Liver (tissue), 9 donors: ENCODE measurements around the gene MEG3. TPM values are rescaled to one million over a fixed set of nuclear protein-coding genes. Genes with fewer than 3 reads are reported as not detected.

Experiments
- DNase-seq: peaks from one replicate; pipeline ENCODE4 v3.0.0-alpha.2; 2017; ENCODE audit warnings: low spot score
- H3K27ac ChIP-seq, 2 donors: one replicate each; pipeline ENCODE4 v1.7.0; 2013; ENCODE audit warnings: inconsistent platforms in 2 of 2, low read length in 2 of 2, control low read depth in 1 of 2, low read depth in 1 of 2, mild to moderate bottlenecking in 1 of 2
- H3K27me3 ChIP-seq, 4 donors: one replicate each; pipeline versions ENCODE4 v1.6.1 to v1.7.0; 2013; ENCODE audit warnings: low read length in 3 of 4, inconsistent platforms in 1 of 4, mild to moderate bottlenecking in 1 of 4, moderate library complexity in 1 of 4; ENCODE audit not compliant: control insufficient read depth in 4 of 4, insufficient read depth in 4 of 4
- H3K36me3 ChIP-seq, 4 donors: one replicate each; pipeline versions ENCODE4 v1.6.1 to v1.7.0; 2013; ENCODE audit warnings: low read length in 3 of 4, mild to moderate bottlenecking in 3 of 4, low read depth in 1 of 4, moderate library complexity in 1 of 4; ENCODE audit not compliant: control insufficient read depth in 4 of 4, insufficient read depth in 3 of 4
- H3K4me1 ChIP-seq, 4 donors: one replicate each; pipeline versions ENCODE4 v1.6.1 to v1.7.0; 2013; ENCODE audit warnings: low read length in 3 of 4, mild to moderate bottlenecking in 3 of 4, moderate library complexity in 1 of 4; ENCODE audit not compliant: control insufficient read depth in 4 of 4, insufficient read depth in 4 of 4
- H3K4me3 ChIP-seq, 3 donors: one replicate each; pipeline versions ENCODE4 v1.6.1 to v1.7.0; 2013; ENCODE audit warnings: low read length in 3 of 3, control low read depth in 1 of 3, low read depth in 1 of 3, mild to moderate bottlenecking in 1 of 3
- H3K9ac ChIP-seq, 2 donors: one replicate each; pipeline ENCODE4 v1.7.0; 2013; ENCODE audit warnings: low read length in 2 of 2, mild to moderate bottlenecking in 2 of 2, moderate library complexity in 2 of 2, control low read depth in 1 of 2, low read depth in 1 of 2
- H3K9me3 ChIP-seq, 4 donors: one replicate each; pipeline versions ENCODE4 v1.6.1 to v1.7.0; 2013; ENCODE audit warnings: low read length in 3 of 4; ENCODE audit not compliant: control insufficient read depth in 4 of 4
- FOXA1 ChIP-seq: IDR thresholded peaks from 2 replicates; pipeline ENCODE4 v1.6.1; 2016; ENCODE audit warnings: antibody characterized with exemption
- GABPA ChIP-seq, 2 donors: IDR thresholded peaks in 1 of 2; conservative IDR thresholded peaks in 1 of 2; 2 replicates each; pipeline ENCODE4 v1.6.1; 2016; ENCODE audit warnings: antibody characterized with exemption in 2 of 2, mild to moderate bottlenecking in 1 of 2, moderate library complexity in 1 of 2
- HNF4G ChIP-seq: IDR thresholded peaks from 2 replicates; pipeline ENCODE4 v1.6.1; 2016; ENCODE audit warnings: antibody characterized with exemption
- JUND ChIP-seq, 2 donors: IDR thresholded peaks; 2 replicates each; pipeline ENCODE4 v1.6.1; 2016; ENCODE audit warnings: antibody characterized with exemption in 2 of 2
- NR2F2 ChIP-seq: IDR thresholded peaks from 2 replicates; pipeline ENCODE4 v1.6.1; 2016; ENCODE audit warnings: antibody characterized with exemption
- SP1 ChIP-seq: IDR thresholded peaks from 2 replicates; pipeline ENCODE4 v1.6.1; 2018; ENCODE audit warnings: antibody characterized with exemption, mild to moderate bottlenecking
- TAF1 ChIP-seq: conservative IDR thresholded peaks from 2 replicates; pipeline ENCODE4 v1.6.1; 2016; ENCODE audit warnings: antibody characterized with exemption, mild to moderate bottlenecking
- YY1 ChIP-seq: IDR thresholded peaks from 2 replicates; pipeline ENCODE4 v1.6.1; 2016; ENCODE audit warnings: antibody characterized with exemption, mild to moderate bottlenecking
- WGBS: extraction: QIAGEN DNeasy Blood & Tissue Kit; methylation state at CpG from one replicate; pipeline ENCODE4 v1.1.7; 2013; 5-methylcytosine and 5-hydroxymethylcytosine counted together
- polyA plus RNA-seq, 2 donors: library from polyadenylated mRNA; stranded (reverse) in 1 of 2; unstranded in 1 of 2; fragments of 200-250 nt in 1 of 2; fragments of >200 nt in 1 of 2; fragmentation: Nextera tagmentation in 1 of 2; extraction: Ambion mirVana in 1 of 2; gene quantifications; one replicate each; pipeline versions ENCODE4 v1.2.1 to v1.2.3, GENCODE V29; 2013 to 2015
- total RNA-seq, 2 donors: library from RNA; depleted of rRNA; stranded (reverse); fragments of >200 nt; gene quantifications; one replicate each; pipeline ENCODE4 v1.2.3, GENCODE V29; 2014
- TF ChIP-seq, protein P1 (sequence below): IDR thresholded peaks from 2 replicates; pipeline ENCODE4 v1.6.1; 2016; ENCODE audit warnings: antibody characterized with exemption
- TF ChIP-seq, protein P2 (sequence below): fragments of 150-350 bp; IDR thresholded peaks from 2 replicates; pipeline ENCODE4 v1.5.1; 2017; ENCODE audit warnings: improper control_type of control experiment, low read depth, low read length; ENCODE audit not compliant: missing input control
- TF ChIP-seq, protein P3 (sequence below): IDR thresholded peaks from 2 replicates; pipeline ENCODE4 v1.6.1; 2016; ENCODE audit warnings: antibody characterized with exemption, mild to moderate bottlenecking
- TF ChIP-seq, protein P4 (sequence below): IDR thresholded peaks from 2 replicates; pipeline ENCODE4 v1.6.1; 2016; ENCODE audit warnings: antibody characterized with exemption
- donor health status: healthy.
- donor health status: healthy.
- donor health status: healthy.
- donor health status: healthy.
- donor health status: healthy.

Gene MEG3
- total and polyA plus RNA-seq, 4 donors = 12.3 to 485 (median 23.1) TPM

DNA sequence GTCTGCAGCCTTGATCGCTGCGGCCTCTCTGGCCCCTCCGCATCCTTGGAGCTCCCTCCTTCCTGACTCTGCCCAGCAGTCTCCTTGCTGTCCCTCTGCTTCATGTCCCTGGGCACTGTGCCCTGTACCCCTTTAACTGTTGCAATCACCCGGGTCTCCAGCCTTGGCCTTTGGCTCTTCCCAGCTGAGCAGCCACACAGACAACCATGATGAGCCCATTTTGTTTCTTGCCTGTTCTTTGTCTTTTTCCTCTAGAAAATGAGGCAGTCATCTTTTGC, 40.6 kb upstream of the MEG3 start:
- no peaks in the 10 kb centered on the region for H3K4me1 ChIP-seq
- no peak overlapping the region for H3K27ac ChIP-seq
- H3K27me3 ChIP-seq = peaks cover 0 to 2% (median 0%) of the 10 kb centered on the region in 4 donors
- no peaks in the 10 kb centered on the region for H3K36me3 ChIP-seq
- H3K9ac ChIP-seq = no peak overlapping the region
- WGBS = 85% methylated on average over 4 of the region's 4 CpGs
- TF ChIP-seq JUND (IDR thresholded peaks at IDR 0.05) (no peak), SP1 (no peak), FOXA1 (no peak), NR2F2 (no peak)
- TF ChIP-seq, protein P1, sequence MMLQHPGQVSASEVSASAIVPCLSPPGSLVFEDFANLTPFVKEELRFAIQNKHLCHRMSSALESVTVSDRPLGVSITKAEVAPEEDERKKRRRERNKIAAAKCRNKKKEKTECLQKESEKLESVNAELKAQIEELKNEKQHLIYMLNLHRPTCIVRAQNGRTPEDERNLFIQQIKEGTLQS = no peak
- TF ChIP-seq, protein P2, sequence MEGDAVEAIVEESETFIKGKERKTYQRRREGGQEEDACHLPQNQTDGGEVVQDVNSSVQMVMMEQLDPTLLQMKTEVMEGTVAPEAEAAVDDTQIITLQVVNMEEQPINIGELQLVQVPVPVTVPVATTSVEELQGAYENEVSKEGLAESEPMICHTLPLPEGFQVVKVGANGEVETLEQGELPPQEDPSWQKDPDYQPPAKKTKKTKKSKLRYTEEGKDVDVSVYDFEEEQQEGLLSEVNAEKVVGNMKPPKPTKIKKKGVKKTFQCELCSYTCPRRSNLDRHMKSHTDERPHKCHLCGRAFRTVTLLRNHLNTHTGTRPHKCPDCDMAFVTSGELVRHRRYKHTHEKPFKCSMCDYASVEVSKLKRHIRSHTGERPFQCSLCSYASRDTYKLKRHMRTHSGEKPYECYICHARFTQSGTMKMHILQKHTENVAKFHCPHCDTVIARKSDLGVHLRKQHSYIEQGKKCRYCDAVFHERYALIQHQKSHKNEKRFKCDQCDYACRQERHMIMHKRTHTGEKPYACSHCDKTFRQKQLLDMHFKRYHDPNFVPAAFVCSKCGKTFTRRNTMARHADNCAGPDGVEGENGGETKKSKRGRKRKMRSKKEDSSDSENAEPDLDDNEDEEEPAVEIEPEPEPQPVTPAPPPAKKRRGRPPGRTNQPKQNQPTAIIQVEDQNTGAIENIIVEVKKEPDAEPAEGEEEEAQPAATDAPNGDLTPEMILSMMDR = no peak
- H3K4me3 ChIP-seq = no peak overlapping the region
- H3K9me3 ChIP-seq = no peaks in the 10 kb centered on the region
- DNase-seq = no peak

DNA sequence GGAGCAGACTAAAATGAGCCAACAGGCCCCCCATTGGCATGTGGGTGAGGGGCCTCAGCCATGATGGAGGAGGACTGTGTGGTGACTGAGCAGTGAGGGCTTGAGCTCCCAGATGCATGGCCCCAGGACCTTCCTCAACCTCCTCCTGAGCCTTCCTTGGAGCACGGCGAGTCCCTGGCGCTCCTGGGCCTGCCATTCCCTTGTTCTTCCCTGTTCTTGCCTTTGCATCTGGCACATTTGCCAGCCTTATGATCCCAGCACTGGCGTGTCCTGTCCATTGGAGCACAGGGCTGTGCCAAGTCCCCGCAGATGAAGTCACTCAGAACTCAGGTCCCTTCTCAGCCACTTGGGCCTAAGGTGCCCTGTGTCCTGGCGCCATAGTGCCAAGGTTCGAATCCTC, 40.3 kb upstream of the MEG3 start:
- H3K9ac ChIP-seq = no peak overlapping the region
- WGBS = 93% methylated on average over 7 of the region's 7 CpGs
- DNase-seq = no peak
- no peaks in the 10 kb centered on the region for H3K9me3 ChIP-seq
- H3K4me1 ChIP-seq = no peaks in the 10 kb centered on the region
- H3K27me3 ChIP-seq = peaks cover 0 to 2% (median 0%) of the 10 kb centered on the region in 4 donors
- H3K4me3 ChIP-seq = no peak overlapping the region
- TF ChIP-seq GABPA (IDR thresholded peaks at IDR 0.05 in 1 of 2, conservative IDR thresholded peaks at IDR 0.05 in 1 of 2) = no peak
- no peak for TF ChIP-seq SP1
- TF ChIP-seq HNF4G = no peak
- no peak for TF ChIP-seq FOXA1
- TF ChIP-seq TAF1 = no peak
- TF ChIP-seq, protein P3, sequence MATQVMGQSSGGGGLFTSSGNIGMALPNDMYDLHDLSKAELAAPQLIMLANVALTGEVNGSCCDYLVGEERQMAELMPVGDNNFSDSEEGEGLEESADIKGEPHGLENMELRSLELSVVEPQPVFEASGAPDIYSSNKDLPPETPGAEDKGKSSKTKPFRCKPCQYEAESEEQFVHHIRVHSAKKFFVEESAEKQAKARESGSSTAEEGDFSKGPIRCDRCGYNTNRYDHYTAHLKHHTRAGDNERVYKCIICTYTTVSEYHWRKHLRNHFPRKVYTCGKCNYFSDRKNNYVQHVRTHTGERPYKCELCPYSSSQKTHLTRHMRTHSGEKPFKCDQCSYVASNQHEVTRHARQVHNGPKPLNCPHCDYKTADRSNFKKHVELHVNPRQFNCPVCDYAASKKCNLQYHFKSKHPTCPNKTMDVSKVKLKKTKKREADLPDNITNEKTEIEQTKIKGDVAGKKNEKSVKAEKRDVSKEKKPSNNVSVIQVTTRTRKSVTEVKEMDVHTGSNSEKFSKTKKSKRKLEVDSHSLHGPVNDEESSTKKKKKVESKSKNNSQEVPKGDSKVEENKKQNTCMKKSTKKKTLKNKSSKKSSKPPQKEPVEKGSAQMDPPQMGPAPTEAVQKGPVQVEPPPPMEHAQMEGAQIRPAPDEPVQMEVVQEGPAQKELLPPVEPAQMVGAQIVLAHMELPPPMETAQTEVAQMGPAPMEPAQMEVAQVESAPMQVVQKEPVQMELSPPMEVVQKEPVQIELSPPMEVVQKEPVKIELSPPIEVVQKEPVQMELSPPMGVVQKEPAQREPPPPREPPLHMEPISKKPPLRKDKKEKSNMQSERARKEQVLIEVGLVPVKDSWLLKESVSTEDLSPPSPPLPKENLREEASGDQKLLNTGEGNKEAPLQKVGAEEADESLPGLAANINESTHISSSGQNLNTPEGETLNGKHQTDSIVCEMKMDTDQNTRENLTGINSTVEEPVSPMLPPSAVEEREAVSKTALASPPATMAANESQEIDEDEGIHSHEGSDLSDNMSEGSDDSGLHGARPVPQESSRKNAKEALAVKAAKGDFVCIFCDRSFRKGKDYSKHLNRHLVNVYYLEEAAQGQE = no peak
- TF ChIP-seq, protein P2 = no peak
- TF ChIP-seq YY1 = no peak
- TF ChIP-seq, protein P1 = no peak
- TF ChIP-seq, protein P4, sequence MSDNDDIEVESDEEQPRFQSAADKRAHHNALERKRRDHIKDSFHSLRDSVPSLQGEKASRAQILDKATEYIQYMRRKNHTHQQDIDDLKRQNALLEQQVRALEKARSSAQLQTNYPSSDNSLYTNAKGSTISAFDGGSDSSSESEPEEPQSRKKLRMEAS = no peak
- no peaks in the 10 kb centered on the region for H3K36me3 ChIP-seq
- H3K27ac ChIP-seq = no peak overlapping the region
